Neural crest cell (in vitro differentiated cells): Measurements from ENCODE around the gene POLR2E. TPM values are rescaled to one million over a fixed set of nuclear protein-coding genes. Genes with fewer than 3 reads are reported as not detected.
A peak's percentile ranks its signal among the peaks of the same experiment; 100 is the strongest.

Experiments
- DNase-seq: peaks from one replicate; pipeline ENCODE4 v3.0.0; 2021; ENCODE audit warnings: low read depth, mixed read lengths, low spot score
- H3K27ac Mint-ChIP-seq: one replicate; pipeline ENCODE4 v1.8.0; 2021; ENCODE audit warnings: mild to moderate bottlenecking, mixed read lengths; ENCODE audit not compliant: unreplicated experiment
- H3K27me3 Mint-ChIP-seq: 2 replicates; pipeline ENCODE4 v1.8.0; 2021; ENCODE audit warnings: low read depth, mild to moderate bottlenecking, mixed read lengths
- H3K36me3 Mint-ChIP-seq: 2 replicates; pipeline ENCODE4 v1.8.0; 2021; ENCODE audit warnings: low read depth, mild to moderate bottlenecking, mixed read lengths
- H3K4me1 Mint-ChIP-seq: 2 replicates; pipeline ENCODE4 v1.8.0; 2021; ENCODE audit warnings: mixed read lengths
- H3K4me3 Mint-ChIP-seq: one replicate; pipeline ENCODE4 v1.8.0; 2021; ENCODE audit warnings: mild to moderate bottlenecking, mixed read lengths
- H3K9me3 Mint-ChIP-seq: 2 replicates; pipeline ENCODE4 v1.8.0; 2021; ENCODE audit warnings: mixed read lengths
- CTCF ChIP-seq: fragments of 200-600 bp; sonication (generic); conservative IDR thresholded peaks from 2 replicates; pipeline ENCODE4 v1.5.0; 2021; ENCODE audit warnings: antibody characterized with exemption, mild to moderate bottlenecking
- total RNA-seq: library from RNA; stranded (reverse); gene quantifications from 2 replicates; pipeline ENCODE4 v1.2.1, GENCODE V29; 2021

The POLR2E gene
- total RNA-seq, 1 donor from 2014 or later, result 256 TPM

GRCh38 chr19:1101337-1101698 is 6.1 kb upstream of the POLR2E start:
- Mint-ChIP-seq H3K9me3 (no peaks in the 10 kb centered on the region), H3K27me3 (no peaks in the 10 kb centered on the region), H3K4me3 (peak overlapping the region; percentile 84), H3K27ac (peak overlapping the region; percentile 84), H3K36me3 (no peaks in the 10 kb centered on the region), H3K4me1 (peaks cover 24% of the 10 kb centered on the region)
- no peak for TF ChIP-seq CTCF
- no peak for DNase-seq

- no peak for TF ChIP-seq CTCF
- H3K27me3 Mint-ChIP-seq, result no peaks in the 10 kb centered on the region
- H3K4me1 Mint-ChIP-seq, result peaks cover 41% of the 10 kb centered on the region
- H3K4me3 Mint-ChIP-seq, result peak overlapping the region; percentile 48
- no peaks in the 10 kb centered on the region for H3K36me3 Mint-ChIP-seq
- DNase-seq, result no peak
- H3K27ac Mint-ChIP-seq, result peak overlapping the region; percentile 93
- H3K9me3 Mint-ChIP-seq, result no peaks in the 10 kb centered on the region
These were observed 3.2 kb upstream of the POLR2E start for GRCh38 chr19:1098177-1099051.

- Mint-ChIP-seq H3K4me3 (peak overlapping the region; percentile 10), H3K27ac (peak overlapping the region; percentile 92), H3K9me3 (no peaks in the 10 kb centered on the region), H3K27me3 (no peaks in the 10 kb centered on the region), H3K36me3 (no peaks in the 10 kb centered on the region), H3K4me1 (peaks cover 40% of the 10 kb centered on the region)
- TF ChIP-seq CTCF, result no peak
- DNase-seq, result no peak
These were observed 2.6 kb upstream of the POLR2E start for GRCh38 chr19:1097810-1098176.

- H3K36me3 Mint-ChIP-seq, result no peaks in the 10 kb centered on the region
- no peaks in the 10 kb centered on the region for H3K27me3 Mint-ChIP-seq
- H3K4me3 Mint-ChIP-seq, result peak overlapping the region; percentile 99
- peak overlapping the region; percentile 75 for H3K27ac Mint-ChIP-seq
- DNase-seq, result no peak
- peaks cover 32% of the 10 kb centered on the region for H3K4me1 Mint-ChIP-seq
- TF ChIP-seq CTCF, result no peak
- no peaks in the 10 kb centered on the region for H3K9me3 Mint-ChIP-seq
These were observed 559 bp downstream of the POLR2E start for GRCh38 chr19:1094655-1094977.

GRCh38 chr19:1093811-1094553 is 1.2 kb downstream of the POLR2E start:
- DNase-seq, result no peak
- Mint-ChIP-seq H3K27ac (peak overlapping the region; percentile 75), H3K36me3 (no peaks in the 10 kb centered on the region), H3K27me3 (no peaks in the 10 kb centered on the region), H3K4me3 (peak overlapping the region; percentile 99), H3K9me3 (no peaks in the 10 kb centered on the region), H3K4me1 (peaks cover 32% of the 10 kb centered on the region)
- TF ChIP-seq CTCF, result no peak
